ENCODE data around the gene STAT3.

Gene STAT3

DNA sequence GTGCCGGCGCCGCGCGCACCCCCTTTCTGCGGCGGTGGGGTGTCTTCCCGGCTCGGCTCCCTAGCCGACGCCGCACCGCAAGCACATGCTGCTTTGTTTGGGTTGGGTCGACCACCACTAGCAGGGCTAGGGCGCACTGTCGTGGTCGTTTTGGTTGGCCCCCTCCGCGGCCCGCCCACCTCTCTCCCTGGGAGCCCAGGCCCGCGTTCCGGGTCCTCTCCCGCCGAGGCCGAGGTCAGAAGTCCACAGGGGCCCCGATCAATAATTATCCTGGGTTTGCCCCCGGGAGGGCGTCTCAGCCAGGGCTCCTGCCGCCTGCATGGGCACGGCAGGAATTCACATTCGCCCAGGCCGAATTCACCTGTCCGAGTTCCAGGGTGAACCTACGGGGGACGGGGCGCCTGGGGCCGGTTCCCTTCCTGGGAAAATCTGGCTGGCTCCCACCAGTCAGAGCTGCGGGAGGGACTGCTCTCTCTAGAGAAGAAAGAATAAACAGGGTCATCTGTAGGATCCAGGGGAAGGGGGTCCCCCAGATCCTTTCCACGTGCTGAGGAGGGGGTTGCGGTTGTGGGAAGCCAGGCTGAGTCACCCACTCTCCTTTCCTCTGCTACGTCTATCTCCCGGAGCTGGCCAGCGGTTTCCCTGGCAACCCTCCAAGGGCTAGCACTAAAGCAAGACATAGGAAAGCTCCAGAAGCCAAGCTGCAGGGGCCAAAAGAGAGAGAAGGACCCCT is 111.5 kb downstream of the STAT3 start:
- no peak for DNase-seq (ENCODE audit: low read depth, low spot score)
- H3K4me3 ChIP-seq (ENCODE audit: low read depth, low read length) = peak overlapping the region; percentile 76
- ChIA-PET CTCF (interaction anchor here (1.1 to 1.4 kb wide), 5 partner anchors 10 to 257 kb away, joined by 3 to 4 read pairs (median 4); partner anchors contain the start of gene NKIRAS2), POLR2A (interaction anchor here (0.8 to 1.5 kb wide), 4 partner anchors 12 to 146 kb away, joined by 3 to 7 read pairs (median 4); partner anchors contain the start of genes CAVIN1 and STAT5A)
- TF ChIP-seq, protein P1, sequence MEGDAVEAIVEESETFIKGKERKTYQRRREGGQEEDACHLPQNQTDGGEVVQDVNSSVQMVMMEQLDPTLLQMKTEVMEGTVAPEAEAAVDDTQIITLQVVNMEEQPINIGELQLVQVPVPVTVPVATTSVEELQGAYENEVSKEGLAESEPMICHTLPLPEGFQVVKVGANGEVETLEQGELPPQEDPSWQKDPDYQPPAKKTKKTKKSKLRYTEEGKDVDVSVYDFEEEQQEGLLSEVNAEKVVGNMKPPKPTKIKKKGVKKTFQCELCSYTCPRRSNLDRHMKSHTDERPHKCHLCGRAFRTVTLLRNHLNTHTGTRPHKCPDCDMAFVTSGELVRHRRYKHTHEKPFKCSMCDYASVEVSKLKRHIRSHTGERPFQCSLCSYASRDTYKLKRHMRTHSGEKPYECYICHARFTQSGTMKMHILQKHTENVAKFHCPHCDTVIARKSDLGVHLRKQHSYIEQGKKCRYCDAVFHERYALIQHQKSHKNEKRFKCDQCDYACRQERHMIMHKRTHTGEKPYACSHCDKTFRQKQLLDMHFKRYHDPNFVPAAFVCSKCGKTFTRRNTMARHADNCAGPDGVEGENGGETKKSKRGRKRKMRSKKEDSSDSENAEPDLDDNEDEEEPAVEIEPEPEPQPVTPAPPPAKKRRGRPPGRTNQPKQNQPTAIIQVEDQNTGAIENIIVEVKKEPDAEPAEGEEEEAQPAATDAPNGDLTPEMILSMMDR (IDR thresholded peaks at IDR 0.05; ENCODE audit: insufficient read depth, low read length, missing control alignments) = no peak

DNA sequence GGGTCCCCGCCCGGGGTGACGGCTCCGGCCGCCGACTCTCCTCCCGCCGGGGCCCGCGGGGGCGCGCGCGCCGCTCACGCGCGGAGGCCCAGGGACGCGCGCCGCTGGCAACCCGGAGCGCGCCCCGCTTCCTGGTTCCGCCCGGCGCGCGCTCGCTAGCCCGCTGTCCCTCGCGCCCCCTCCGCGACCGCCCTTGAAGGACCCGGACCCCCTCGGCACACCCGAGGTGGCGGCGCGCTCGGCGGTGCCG is 112.0 kb downstream of the STAT3 start, which contains the start of gene STAT5B:
STAT5B (minus strand) TSS at position 33 of the 250 bp plus-strand sequence. CDS start 44,264 bp downstream, outside the sequence.
- TF ChIP-seq, protein P1 (IDR thresholded peaks at IDR 0.05; ENCODE audit: insufficient read depth, low read length, missing control alignments) = no peak
- POLR2A ChIA-PET = interaction anchor here (1.0 kb wide), 1 partner anchor 12 kb away, joined by 6 read pairs; the partner anchor contains the start of gene STAT5A
- CTCF ChIA-PET = interaction anchor here (0.8 to 1.0 kb wide), 2 partner anchors 22 to 257 kb away, joined by 3 read pairs; no protein-coding TSS in a partner anchor
- no peak for DNase-seq (ENCODE audit: low read depth, low spot score)
- H3K4me3 ChIP-seq (ENCODE audit: low read depth, low read length) = peak within 1 kb of the TSS; percentile 76

DNA sequence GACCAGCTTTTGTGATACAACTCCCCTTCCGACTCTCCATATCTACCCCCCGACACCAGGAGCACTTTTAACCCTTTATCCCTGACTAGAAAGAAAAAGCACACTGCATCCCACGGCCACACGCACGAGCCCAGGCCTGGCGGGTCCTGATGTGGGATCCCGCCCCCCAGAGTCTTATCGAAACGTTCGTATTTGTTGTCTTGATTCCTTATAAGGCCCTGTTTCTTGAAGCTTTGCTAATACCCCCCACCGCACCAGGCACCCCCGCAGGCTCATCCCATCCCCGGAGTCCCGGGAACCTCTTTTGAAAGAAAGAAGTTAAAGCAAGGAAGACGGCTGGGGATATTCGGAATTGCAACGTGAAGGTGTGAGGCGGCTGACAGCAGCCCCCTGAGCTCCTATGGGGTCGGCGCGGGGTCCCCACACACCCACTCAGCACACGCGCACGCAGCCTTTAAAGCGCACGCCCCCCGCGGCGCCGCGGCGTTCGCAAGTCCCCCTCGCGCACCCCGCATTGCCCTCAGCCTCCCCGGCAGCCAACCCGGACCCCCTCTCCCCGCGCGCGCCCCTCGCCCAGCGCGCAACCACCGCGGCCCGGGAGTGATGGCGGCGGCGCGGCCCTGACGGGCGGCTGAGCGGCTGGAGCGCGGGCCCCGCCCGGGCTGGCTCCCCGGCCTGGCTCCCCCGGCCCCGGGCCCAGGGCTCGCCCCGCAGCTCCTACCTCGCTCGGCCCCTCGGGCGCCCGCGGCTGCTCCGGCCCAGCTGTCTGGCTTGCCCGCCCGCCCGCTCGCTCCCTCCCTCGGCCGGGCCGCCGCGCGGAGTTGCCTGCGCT is 112.5 kb downstream of the STAT3 start:
- ChIA-PET POLR2A (interaction anchor here (0.7 to 1.0 kb wide), 2 partner anchors 12 to 244 kb away, joined by 4 to 6 read pairs; partner anchors contain the start of gene STAT5A), CTCF (interaction anchor here (0.8 to 1.1 kb wide), 6 partner anchors 19 to 257 kb away, joined by 3 read pairs; no protein-coding TSS in a partner anchor)

DNA sequence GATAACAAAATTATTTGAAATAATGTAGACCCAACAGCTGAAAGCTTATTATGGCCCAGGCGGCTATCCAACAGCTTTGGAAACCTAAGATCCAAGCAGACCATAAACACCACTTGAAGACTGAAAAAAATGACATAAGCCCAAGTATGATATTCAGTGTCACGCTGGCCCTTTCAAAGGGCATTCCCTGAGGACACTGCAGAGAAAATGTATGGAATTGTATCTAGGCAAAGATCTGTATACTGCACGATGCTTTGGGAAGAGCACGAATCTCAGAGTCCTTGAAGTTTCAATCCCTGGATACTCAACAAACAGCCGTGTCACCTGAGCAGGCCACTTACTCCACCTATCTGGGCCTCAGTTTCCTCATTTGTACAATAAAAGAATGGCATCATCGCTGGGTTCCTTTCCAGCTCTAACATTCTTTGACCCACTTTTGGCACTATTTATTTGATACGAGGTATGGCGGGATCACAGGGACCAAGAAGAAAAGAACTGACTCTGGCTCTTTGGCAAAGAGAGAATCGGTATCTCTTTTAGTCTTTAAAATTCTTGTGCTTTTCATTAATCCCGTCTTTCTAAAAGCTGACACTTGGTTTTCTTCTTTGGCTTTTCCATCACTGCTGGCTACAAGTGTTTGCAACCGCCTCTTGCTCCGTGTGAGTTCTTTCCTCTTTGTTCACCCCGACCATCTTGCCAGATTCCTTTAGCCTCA is 113.3 kb downstream of the STAT3 start:
- peak overlapping the region; percentile 76 for H3K4me3 ChIP-seq (ENCODE audit: low read depth, low read length)
- TF ChIP-seq, protein P1 (IDR thresholded peaks at IDR 0.05; ENCODE audit: insufficient read depth, low read length, missing control alignments) = no peak
- CTCF ChIA-PET = interaction anchor here (0.8 to 1.2 kb wide), 6 partner anchors 20 to 252 kb away, joined by 3 to 4 read pairs (median 3); no protein-coding TSS in a partner anchor
- no peak for DNase-seq (ENCODE audit: low read depth, low spot score)
- POLR2A ChIA-PET = interaction anchor here (0.7 to 1.0 kb wide), 2 partner anchors 13 kb away, joined by 3 to 6 read pairs; partner anchors contain the start of gene STAT5A

More for the DNA sequence above, 112.5 kb downstream of the STAT3 start:
- DNase-seq (ENCODE audit: low read depth, low spot score) = no peak
- TF ChIP-seq, protein P1 (IDR thresholded peaks at IDR 0.05; ENCODE audit: insufficient read depth, low read length, missing control alignments) = no peak
- peak overlapping the region; percentile 76 for H3K4me3 ChIP-seq (ENCODE audit: low read depth, low read length)

DNA sequence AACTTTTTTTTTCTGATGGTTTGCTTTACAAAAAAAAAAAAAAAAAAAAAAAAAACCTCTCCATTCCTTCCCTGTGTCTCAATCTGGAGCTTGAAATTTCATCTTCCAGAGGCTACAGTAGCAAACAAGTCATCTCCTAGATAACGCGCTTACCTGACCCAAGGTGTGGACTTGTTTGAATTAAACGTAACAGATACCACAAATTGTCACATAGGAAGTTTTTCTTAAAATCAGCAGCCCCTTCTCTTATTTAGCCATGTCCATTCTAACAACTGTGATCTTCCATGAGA is 114.0 kb downstream of the STAT3 start:
- H3K4me3 ChIP-seq (ENCODE audit: low read depth, low read length) = no peak overlapping the region
- TF ChIP-seq, protein P1 (IDR thresholded peaks at IDR 0.05; ENCODE audit: insufficient read depth, low read length, missing control alignments) = no peak
- no peak for DNase-seq (ENCODE audit: low read depth, low spot score)
- ChIA-PET CTCF (interaction anchor here (0.7 to 1.2 kb wide), 2 partner anchors 38 to 52 kb away, joined by 3 to 4 read pairs; no protein-coding TSS in a partner anchor), POLR2A (no interaction called here)
